ENCODE data around the gene RGS11.
A peak's percentile ranks its signal among the peaks of the same experiment; 100 is the strongest.
"Not testable (repeated sequence)": the region's sequence is repeated elsewhere in the genome, so short reads cannot be mapped to it uniquely, and the experiment has no call there.

Gene RGS11

GRCh38 chr16:234468-235305, 41.1 kb downstream of the RGS11 start, which contains the start of gene FAM234A:
TSS of gene FAM234A (plus strand) at chr16:234821. CDS start at chr16:254414, 19,593 bp downstream.
- H3K4me3 ChIP-seq (ENCODE audit: low read depth, low read length), result peak within 1 kb of the TSS; percentile 79

DNA sequence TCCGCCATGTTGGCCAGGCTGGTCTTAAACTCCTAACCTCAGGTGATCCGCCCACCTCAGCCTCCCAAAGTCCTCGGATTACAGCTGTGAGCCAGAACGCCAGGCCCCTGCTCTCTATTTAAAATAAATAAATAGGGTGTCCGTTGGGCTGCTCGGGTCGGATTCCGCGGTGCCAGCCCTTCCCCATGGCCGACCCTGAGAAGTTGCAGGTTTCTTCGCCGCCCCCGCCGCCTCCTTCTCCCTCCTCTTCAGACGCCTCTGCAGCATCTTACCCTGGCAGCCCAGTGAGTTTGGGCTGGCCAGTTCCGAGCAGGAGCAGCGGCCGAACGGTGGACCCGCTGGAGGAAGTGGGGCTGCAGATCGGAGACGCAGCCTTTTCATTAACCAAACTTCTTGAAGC, 44.8 kb downstream of the RGS11 start:
- H3K4me3 ChIP-seq (ENCODE audit: low read depth, low read length), result no peak overlapping the region

GRCh38 chr16:230351-230750, 45.4 kb downstream of the RGS11 start:
- not testable (repeated sequence) for H3K4me3 ChIP-seq (ENCODE audit: low read depth, low read length)

DNA sequence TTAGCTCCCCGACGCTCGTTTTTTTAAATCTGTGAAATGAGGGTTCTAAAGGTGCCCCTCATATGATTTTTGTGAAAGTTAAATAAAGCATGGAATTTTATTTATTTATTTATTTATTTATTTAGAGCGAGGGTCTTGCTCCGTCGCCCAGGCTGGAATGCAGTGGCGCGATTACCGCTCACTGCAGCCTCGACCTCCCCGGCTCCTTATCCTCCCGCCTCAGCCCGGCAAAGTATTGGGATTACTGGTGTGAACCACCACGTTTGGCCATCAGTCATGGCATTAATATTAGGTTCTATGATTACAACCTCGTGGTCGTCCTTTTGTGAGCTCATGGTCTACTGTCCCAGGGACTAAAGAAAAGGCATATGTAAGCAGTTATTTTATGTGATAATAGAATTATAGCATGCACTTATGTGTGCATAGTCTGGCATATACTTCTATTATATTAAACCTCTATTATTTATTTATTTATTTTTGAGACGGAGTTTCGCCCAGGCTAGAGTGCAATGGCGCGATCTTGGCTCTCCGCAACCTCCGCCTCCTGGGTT, 45.9 kb downstream of the RGS11 start:
- H3K4me3 ChIP-seq (ENCODE audit: low read depth, low read length), result no peak overlapping the region

GRCh38 chr16:228852-229730, 46.7 kb downstream of the RGS11 start, which contains the start of gene LUC7L:
TSS of gene LUC7L (minus strand) at chr16:229449. CDS start at chr16:229339, 110 bp downstream.
- peak within 1 kb of the TSS; percentile 97 for H3K4me3 ChIP-seq (ENCODE audit: low read depth, low read length)

DNA sequence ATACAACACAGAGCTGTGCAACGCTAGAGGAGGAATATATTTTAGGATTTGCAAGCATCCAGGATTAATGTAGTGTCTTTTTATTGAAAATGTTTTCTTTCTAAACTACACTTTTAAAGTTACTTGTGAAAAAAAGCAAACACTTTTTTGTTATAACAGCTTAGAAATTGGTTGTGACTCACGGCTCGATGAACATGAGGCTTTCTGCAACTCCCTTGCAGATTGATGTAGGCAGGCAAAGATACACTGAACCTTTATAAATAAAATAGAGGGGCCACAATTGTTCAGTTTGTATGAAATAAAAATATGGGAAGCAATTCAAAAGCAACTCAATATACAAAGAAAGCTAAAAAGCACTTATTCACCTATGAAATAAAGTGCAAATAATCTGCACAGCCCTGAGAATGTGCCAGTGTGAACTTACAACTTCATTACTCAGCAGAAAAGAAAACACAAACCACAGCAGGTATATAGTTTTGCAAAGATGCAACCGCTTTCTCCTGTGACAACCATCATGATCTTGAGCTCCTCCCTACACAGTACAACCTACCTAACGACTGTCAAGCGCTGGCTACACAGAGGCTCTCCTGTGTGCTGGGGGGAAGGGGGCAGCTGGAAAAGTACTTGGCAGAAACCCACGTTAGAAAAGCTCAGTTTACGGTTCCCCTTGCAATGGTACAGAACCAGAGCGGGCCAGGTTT, 47.4 kb downstream of the RGS11 start:
- H3K4me3 ChIP-seq (ENCODE audit: low read depth, low read length), result peak overlapping the region; percentile 97

DNA sequence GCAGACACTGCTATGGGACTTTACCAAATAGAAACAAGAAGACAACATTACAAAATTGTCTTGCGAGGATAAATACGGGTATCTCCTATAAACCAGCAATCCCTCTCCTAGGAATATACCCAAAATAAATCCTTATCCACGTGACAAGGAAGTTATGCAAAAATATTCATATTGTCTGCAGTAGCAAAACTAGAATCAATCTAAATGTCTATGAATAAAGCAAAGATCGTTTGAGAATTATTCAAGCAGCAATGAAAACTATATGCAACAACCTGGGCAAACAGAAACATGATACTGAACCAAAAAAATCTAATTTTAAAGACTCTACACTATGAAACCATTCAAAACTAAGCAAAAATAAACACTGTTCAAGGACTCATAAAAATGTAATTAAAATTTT, 55.7 kb downstream of the RGS11 start:
- no peak overlapping the region for H3K4me3 ChIP-seq (ENCODE audit: low read depth, low read length)
